ENCODE results near the gene CRIM1.
"Not testable (repeated sequence)": the region's sequence is repeated elsewhere in the genome, so short reads cannot be mapped to it uniquely, and the experiment has no call there.

The CRIM1 gene

GRCh38 chr2:36362291-36362690 lies 6.7 kb downstream of the CRIM1 start:
- H3K27me3 ChIP-seq = peaks cover 52% of the 10 kb centered on the region
- no peak overlapping the region for H3K4me3 ChIP-seq (ENCODE audit: low read depth in 1 of 2, low read length in 1 of 2)

GRCh38 chr2:36363085-36363484 lies 7.5 kb downstream of the CRIM1 start:
- H3K27me3 ChIP-seq = peaks cover 44% of the 10 kb centered on the region
- not testable (repeated sequence) for H3K4me3 ChIP-seq (ENCODE audit: low read depth in 1 of 2, low read length in 1 of 2); H3K4me1 ChIP-seq (ENCODE audit: control insufficient read depth in 1 of 2, insufficient read depth in 1 of 2, low read depth in 1 of 2, low read length in 1 of 2); H3K27ac ChIP-seq; H3K36me3 ChIP-seq; H3K9me3 ChIP-seq

More at GRCh38 chr2:36362291-36362690, 6.7 kb downstream of the CRIM1 start:
- Histone ChIP-seq H3K4me1 (ENCODE audit: control insufficient read depth in 1 of 2, insufficient read depth in 1 of 2, low read depth in 1 of 2, low read length in 1 of 2) (peaks cover 2 to 3% of the 10 kb centered on the region in 2 experiments), H3K27ac (no peak overlapping the region), H3K9me3 (no peaks in the 10 kb centered on the region), H3K36me3 (no peaks in the 10 kb centered on the region)
- no peak for TF ChIP-seq CTCF (IDR thresholded peaks at IDR 0.05)

GRCh38 chr2:36366491-36367120 lies 11.0 kb downstream of the CRIM1 start:
- Histone ChIP-seq H3K27ac (no peak overlapping the region), H3K27me3 (peaks cover 9% of the 10 kb centered on the region), H3K4me1 (ENCODE audit: control insufficient read depth in 1 of 2, insufficient read depth in 1 of 2, low read depth in 1 of 2, low read length in 1 of 2) (no peaks in the 10 kb centered on the region), H3K9me3 (no peaks in the 10 kb centered on the region), H3K4me3 (ENCODE audit: low read depth in 1 of 2, low read length in 1 of 2) (no peak overlapping the region), H3K36me3 (no peaks in the 10 kb centered on the region)
- TF ChIP-seq CTCF (IDR thresholded peaks at IDR 0.05) = no peak

GRCh38 chr2:36367486-36367885 lies 11.9 kb downstream of the CRIM1 start:
- H3K4me3 ChIP-seq (ENCODE audit: low read depth in 1 of 2, low read length in 1 of 2) = no peak overlapping the region
- no peak overlapping the region for H3K27ac ChIP-seq
- no peak for TF ChIP-seq CTCF (IDR thresholded peaks at IDR 0.05)
- no peaks in the 10 kb centered on the region for H3K36me3 ChIP-seq
- H3K4me1 ChIP-seq (ENCODE audit: control insufficient read depth in 1 of 2, insufficient read depth in 1 of 2, low read depth in 1 of 2, low read length in 1 of 2) = no peaks in the 10 kb centered on the region
- peaks cover 7% of the 10 kb centered on the region for H3K27me3 ChIP-seq
- no peaks in the 10 kb centered on the region for H3K9me3 ChIP-seq

GRCh38 chr2:36367895-36368353 lies 12.3 kb downstream of the CRIM1 start:
- TF ChIP-seq CTCF (IDR thresholded peaks at IDR 0.05) = no peak
- H3K36me3 ChIP-seq = no peaks in the 10 kb centered on the region
- H3K9me3 ChIP-seq = no peaks in the 10 kb centered on the region
- H3K27me3 ChIP-seq = peaks cover 12% of the 10 kb centered on the region
- no peaks in the 10 kb centered on the region for H3K4me1 ChIP-seq (ENCODE audit: control insufficient read depth in 1 of 2, insufficient read depth in 1 of 2, low read depth in 1 of 2, low read length in 1 of 2)
- H3K27ac ChIP-seq = no peak overlapping the region
- H3K4me3 ChIP-seq (ENCODE audit: low read depth in 1 of 2, low read length in 1 of 2) = no peak overlapping the region

GRCh38 chr2:36368438-36368837 lies 12.9 kb downstream of the CRIM1 start:
- no peak overlapping the region for H3K27ac ChIP-seq
- H3K27me3 ChIP-seq = peaks cover 17% of the 10 kb centered on the region
- TF ChIP-seq CTCF (IDR thresholded peaks at IDR 0.05) = no peak
- no peaks in the 10 kb centered on the region for H3K4me1 ChIP-seq (ENCODE audit: control insufficient read depth in 1 of 2, insufficient read depth in 1 of 2, low read depth in 1 of 2, low read length in 1 of 2)
- H3K4me3 ChIP-seq (ENCODE audit: low read depth in 1 of 2, low read length in 1 of 2) = no peak overlapping the region
- no peaks in the 10 kb centered on the region for H3K9me3 ChIP-seq
- no peaks in the 10 kb centered on the region for H3K36me3 ChIP-seq

Measured in neutrophil (primary cell).